K562 (cell line): ENCODE data around the gene AGRP. TPM values are rescaled to one million over a fixed set of nuclear protein-coding genes. Genes with fewer than 3 reads are reported as not detected.

Experiments used
- BCOR ChIP-seq: fragments of 450-650 bp; IDR thresholded peaks from 2 replicates; pipeline ENCODE4 v1.6.1; 2016
- DDX20 ChIP-seq: fragments of 450-650 bp; IDR thresholded peaks from 2 replicates; pipeline ENCODE4 v1.6.1; 2016; ENCODE audit warnings: missing genetic modification characterization, low read depth, mild to moderate bottlenecking, missing compliant biosample characterization, moderate library complexity
- FOXA3 ChIP-seq, 2 experiments: fragments of 450-650 bp in 1 of 2; sonication (generic) in 1 of 2; formaldehyde crosslinking; IDR thresholded peaks in 1 of 2; conservative IDR thresholded peaks in 1 of 2; 2 replicates each; pipeline versions ENCODE4 v1.4.0 to v1.8.0; 2020 to 2022; ENCODE audit warnings: mild to moderate bottlenecking in 2 of 2, missing genetic modification reagents in 1 of 2
- GABPB1 ChIP-seq: sonication (generic); formaldehyde crosslinking; IDR thresholded peaks from 2 replicates; pipeline ENCODE4 v1.8.0; 2022; ENCODE audit warnings: mild to moderate bottlenecking, missing genetic modification reagents
- GATAD2B ChIP-seq: fragments of 450-650 bp; IDR thresholded peaks from 2 replicates; pipeline ENCODE4 v1.6.1; 2017; ENCODE audit warnings: mild to moderate bottlenecking, borderline replicate concordance
- HCFC1 ChIP-seq: IDR thresholded peaks from 2 replicates; pipeline ENCODE4 v1.6.1; 2012; ENCODE audit warnings: low read depth, low read length, improper control_type of control experiment
- MED1 ChIP-seq: sonication (generic); formaldehyde crosslinking; IDR thresholded peaks from 2 replicates; pipeline ENCODE4 v1.8.1; 2023; ENCODE audit warnings: missing genetic modification reagents, borderline replicate concordance
- MEIS2 ChIP-seq: fragments of 450-650 bp; IDR thresholded peaks from 2 replicates; pipeline ENCODE4 v1.6.1; 2014; ENCODE audit warnings: mild to moderate bottlenecking; ENCODE audit not compliant: partially characterized antibody
- MTA2 ChIP-seq: fragments of 450-650 bp; IDR thresholded peaks from 2 replicates; pipeline ENCODE4 v1.6.1; 2016; ENCODE audit warnings: low read depth
- POLR2AphosphoS5 ChIP-seq: IDR thresholded peaks from 2 replicates; pipeline ENCODE4 v1.6.1; 2011; ENCODE audit warnings: mild to moderate bottlenecking, low read depth, low read length, moderate library complexity; ENCODE audit not compliant: control insufficient read depth, insufficient read depth
- POLR2G ChIP-seq: fragments of 200-400 bp; formaldehyde crosslinking; IDR thresholded peaks from 2 replicates; pipeline ENCODE4 v1.6.1; 2017; ENCODE audit warnings: low read depth, mild to moderate bottlenecking, antibody characterized with exemption, low read length, moderate library complexity
- SAP30 ChIP-seq: fragments of 200-600 bp; sonication (generic); IDR thresholded peaks from 2 replicates; pipeline ENCODE4 v1.6.1; 2012; ENCODE audit warnings: borderline replicate concordance, low read depth, mild to moderate bottlenecking, moderate library complexity, low read length, control low read depth, inconsistent platforms; ENCODE audit not compliant: insufficient read depth, poor library complexity, severe bottlenecking
- SMC3 ChIP-seq: conservative IDR thresholded peaks from 2 replicates; pipeline ENCODE4 v1.6.1; 2011; ENCODE audit warnings: low read depth, low read length, improper control_type of control experiment; ENCODE audit not compliant: insufficient read depth
- TARDBP ChIP-seq: fragments of 450-650 bp; IDR thresholded peaks from 2 replicates; pipeline ENCODE4 v1.6.1; 2016
- TCF7L2 ChIP-seq: fragments of 150-350 bp; IDR thresholded peaks from 2 replicates; pipeline ENCODE4 v1.6.1; 2016; ENCODE audit warnings: low read depth, mild to moderate bottlenecking, low read length, moderate library complexity
- TOE1 ChIP-seq, 2 experiments: fragments of 450-650 bp in 1 of 2; sonication (generic) in 1 of 2; formaldehyde crosslinking in 1 of 2; IDR thresholded peaks; 2 replicates each; pipeline versions ENCODE4 v1.7.1 to v1.8.0; 2016 to 2022; ENCODE audit warnings: borderline replicate concordance in 2 of 2, mild to moderate bottlenecking in 2 of 2, antibody characterized with exemption in 1 of 2, inconsistent platforms in 1 of 2, low read depth in 1 of 2, missing genetic modification reagents in 1 of 2, moderate library complexity in 1 of 2
- ZBTB2 ChIP-seq: fragments of 450-650 bp; IDR thresholded peaks from 2 replicates; pipeline ENCODE4 v1.6.1; 2016; ENCODE audit warnings: antibody characterized with exemption
- ZNF609 ChIP-seq: sonication (generic); formaldehyde crosslinking; IDR thresholded peaks from 2 replicates; pipeline ENCODE4 v1.8.1; 2023; ENCODE audit warnings: missing genetic modification reagents, mild to moderate bottlenecking, borderline replicate concordance
- polyA plus RNA-seq, 8 experiments: library from polyadenylated mRNA; depleted of rRNA in 4 of 8; stranded (reverse) in 5 of 8; unstranded in 3 of 8; fragments of >200 nt; fragmentation: Nextera tagmentation in 2 of 8; fragmentation: Illumina TruSeq in 1 of 8; extraction: Ambion mirVana in 2 of 8; extraction: Trizol in 1 of 8; gene quantifications; 2 replicates each; pipeline versions ENCODE4 v1.2.1 to v1.2.3, GENCODE V29; 2011 to 2014; ENCODE audit warnings: inconsistent platforms in 1 of 8, missing spikeins in 1 of 8
- total RNA-seq, 7 experiments: library from RNA; depleted of rRNA in 6 of 7; stranded (reverse); fragments of >200 nt in 6 of 7; fragmentation: Illumina TruSeq in 2 of 7; extraction: Trizol in 2 of 7; gene quantifications; 2 replicates each; pipeline versions ENCODE4 v1.2.1 to v1.2.3, GENCODE V29; 2011 to 2021; ENCODE audit warnings: low replicate concordance in 1 of 7
- TF ChIP-seq, protein P1 (sequence below): fragments of 450-650 bp; formaldehyde crosslinking; conservative IDR thresholded peaks from 2 replicates; pipeline ENCODE4 v1.4.0; 2022; ENCODE audit warnings: mild to moderate bottlenecking, missing genetic modification characterization

AGRP gene
- total and polyA plus RNA-seq, 9 of the 15 experiments (the other 6 are each of a cell fraction or from before 2014, with no cell fraction given) = not detected

- TF ChIP-seq, protein P1, sequence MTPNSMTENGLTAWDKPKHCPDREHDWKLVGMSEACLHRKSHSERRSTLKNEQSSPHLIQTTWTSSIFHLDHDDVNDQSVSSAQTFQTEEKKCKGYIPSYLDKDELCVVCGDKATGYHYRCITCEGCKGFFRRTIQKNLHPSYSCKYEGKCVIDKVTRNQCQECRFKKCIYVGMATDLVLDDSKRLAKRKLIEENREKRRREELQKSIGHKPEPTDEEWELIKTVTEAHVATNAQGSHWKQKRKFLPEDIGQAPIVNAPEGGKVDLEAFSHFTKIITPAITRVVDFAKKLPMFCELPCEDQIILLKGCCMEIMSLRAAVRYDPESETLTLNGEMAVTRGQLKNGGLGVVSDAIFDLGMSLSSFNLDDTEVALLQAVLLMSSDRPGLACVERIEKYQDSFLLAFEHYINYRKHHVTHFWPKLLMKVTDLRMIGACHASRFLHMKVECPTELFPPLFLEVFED (CRISPR knock-in tag) = 0 out of 2 replicates have a peak, but pooled peaks have one; percentile 60
- TF ChIP-seq SAP30 = peak; percentile 99
- TF ChIP-seq GATAD2B = peak; percentile 75
- no peak for TF ChIP-seq ZNF609 (CRISPR knock-in tag)
- peak; percentile 36; the same call in 1 of the 2 replicates for TF ChIP-seq POLR2AphosphoS5
- no peak for TF ChIP-seq BCOR
- peak; percentile 42; the same call in 1 of the 2 replicates for TF ChIP-seq SMC3
- TF ChIP-seq DDX20 (tag) = no peak
- no peak for TF ChIP-seq MED1 (CRISPR knock-in tag)
- peak; percentile 91 for TF ChIP-seq POLR2G
- peak; percentile 34; the same call in 1 of the 2 replicates for TF ChIP-seq TARDBP
- TF ChIP-seq TOE1 (IDR thresholded peaks at IDR 0.05; ENCODE audit: borderline replicate concordance) = peak; percentile 99
- TF ChIP-seq TOE1 (CRISPR knock-in tag; IDR thresholded peaks at IDR 0.05; ENCODE audit: borderline replicate concordance, low read depth) = no peak
- TF ChIP-seq FOXA3 (CRISPR knock-in tag; conservative IDR thresholded peaks at IDR 0.05 in 1 of 2, IDR thresholded peaks at IDR 0.05 in 1 of 2) = peak in 1 of 2 experiments; percentile 75; a peak in 3 of 4 replicates
- TF ChIP-seq ZBTB2 = peak; percentile 62; the same call in 1 of the 2 replicates
- TF ChIP-seq TCF7L2 = no peak
- peak; percentile 92 for TF ChIP-seq MEIS2
- TF ChIP-seq MTA2 = no peak
- peak; percentile 77 for TF ChIP-seq HCFC1
- TF ChIP-seq GABPB1 = peak; percentile 84
Observed at GRCh38 chr16:67480833-67481560, 2.4 kb downstream of the AGRP start, which contains the start of gene ATP6V0D1 (continued).
